Raji (cell line): ENCODE measurements around the gene MYLK2.

Experiments
- POLR2A ChIP-seq: IDR thresholded peaks from 2 replicates; pipeline ENCODE4 v1.6.1; 2011; ENCODE audit warnings: low read depth, low read length, control low read depth; ENCODE audit not compliant: insufficient read depth

The MYLK2 gene

DNA sequence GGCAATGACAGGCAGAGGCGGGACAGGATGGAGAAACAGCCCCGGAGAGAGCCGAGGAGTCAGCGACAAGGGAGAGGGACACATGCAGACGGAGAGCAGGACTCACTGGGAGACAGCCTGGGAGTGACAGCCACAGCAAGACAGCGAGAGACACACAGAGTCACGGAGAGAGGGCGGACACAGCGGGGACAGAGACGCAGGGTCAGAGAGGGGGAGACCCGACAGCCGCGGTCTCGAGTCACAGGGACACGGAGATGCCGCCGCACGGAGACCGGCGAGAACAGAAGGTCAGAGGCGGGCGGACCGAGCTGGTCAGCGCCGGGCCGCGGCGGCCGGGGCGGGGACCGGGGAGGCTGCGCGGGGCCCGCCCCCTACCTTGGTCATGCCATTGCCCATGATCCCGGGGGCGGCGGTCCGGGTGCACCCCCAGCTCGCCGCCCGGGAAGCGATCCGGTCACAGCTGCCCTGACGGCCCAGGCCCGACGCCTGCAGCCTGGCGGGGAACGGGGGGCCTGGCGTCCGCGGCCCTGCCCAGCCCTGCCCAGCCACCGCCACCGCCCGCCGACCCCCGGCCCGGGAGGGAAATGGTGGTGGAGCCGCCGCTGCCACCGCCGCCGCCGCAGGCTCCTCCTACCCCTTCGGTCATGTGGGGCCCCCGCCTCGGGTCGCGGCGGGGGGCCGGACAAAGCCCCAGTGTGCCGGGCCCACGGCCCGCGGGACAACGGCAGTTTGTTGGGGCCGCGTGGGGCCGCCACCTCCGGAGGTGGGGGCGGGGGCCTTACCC is 51.0 kb downstream of the MYLK2 start, which contains the start of the genes DUSP15 and TTLL9:
Gene DUSP15 (minus strand): TSS at position 586 of the 784 bp plus-strand sequence. CDS start 190 bp downstream, at position 396.
Gene TTLL9 (plus strand): TSS at position 693 of the 784 bp plus-strand sequence. CDS start 493 bp downstream, outside the sequence.
- TF ChIP-seq POLR2A = no peak

DNA sequence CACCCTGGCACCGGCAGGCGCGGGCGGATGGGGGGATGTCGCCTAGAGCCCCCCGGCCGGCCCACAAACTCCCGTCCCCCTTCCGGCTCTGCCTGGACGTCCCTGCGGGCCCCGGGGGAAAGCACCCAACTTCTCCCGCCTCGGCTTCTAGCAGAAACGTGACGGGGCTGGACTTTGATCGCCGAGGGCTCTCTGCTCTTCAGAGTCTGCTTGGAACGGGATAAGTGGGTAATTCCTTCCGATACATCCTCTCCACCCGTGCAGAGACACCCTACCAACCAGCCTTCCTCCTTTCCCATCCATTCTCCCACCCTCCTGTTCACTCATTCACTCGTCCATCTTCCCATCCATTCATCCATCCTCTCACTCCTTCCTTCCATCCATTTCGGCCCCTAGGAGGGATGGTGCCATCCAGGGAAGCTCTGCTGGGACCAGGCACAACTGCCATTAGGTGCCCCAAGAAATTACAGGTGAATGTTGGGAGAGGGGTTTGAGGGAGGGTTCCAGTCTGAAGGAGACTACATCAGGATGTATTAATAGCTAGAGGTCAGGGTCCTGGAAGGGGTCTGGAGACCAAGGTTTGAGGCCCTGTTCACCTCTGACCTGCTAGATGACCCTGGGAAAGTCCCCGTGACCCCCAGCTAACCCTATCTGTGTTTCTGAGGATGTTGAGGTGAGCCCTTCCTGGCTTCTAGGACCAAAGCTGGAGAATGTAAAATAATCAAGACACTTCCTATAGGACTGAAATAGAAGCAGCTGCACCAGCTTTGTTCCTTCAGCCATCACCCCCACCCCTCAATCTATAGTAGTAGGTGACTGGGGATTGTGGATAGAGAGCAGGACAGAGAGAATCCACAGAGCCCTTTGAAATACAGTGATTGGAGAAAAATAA is 51.8 kb downstream of the MYLK2 start:
- TF ChIP-seq POLR2A = no peak

DNA sequence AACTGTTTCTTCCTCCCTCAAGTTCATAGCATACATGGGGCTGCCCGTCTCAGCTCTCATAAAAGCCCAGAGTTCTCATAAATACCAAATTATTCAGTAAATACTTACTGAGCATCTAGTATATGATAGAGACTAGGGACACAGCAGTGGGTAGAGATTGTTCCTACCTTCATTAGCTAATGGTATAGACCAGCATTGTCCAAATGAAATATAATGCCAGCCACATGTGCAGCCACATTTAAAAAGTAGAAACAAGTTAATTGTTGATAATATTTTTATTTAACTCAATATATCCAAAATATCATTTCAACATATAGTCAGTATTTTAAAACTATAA is 52.4 kb downstream of the MYLK2 start:
- no peak for TF ChIP-seq POLR2A

DNA sequence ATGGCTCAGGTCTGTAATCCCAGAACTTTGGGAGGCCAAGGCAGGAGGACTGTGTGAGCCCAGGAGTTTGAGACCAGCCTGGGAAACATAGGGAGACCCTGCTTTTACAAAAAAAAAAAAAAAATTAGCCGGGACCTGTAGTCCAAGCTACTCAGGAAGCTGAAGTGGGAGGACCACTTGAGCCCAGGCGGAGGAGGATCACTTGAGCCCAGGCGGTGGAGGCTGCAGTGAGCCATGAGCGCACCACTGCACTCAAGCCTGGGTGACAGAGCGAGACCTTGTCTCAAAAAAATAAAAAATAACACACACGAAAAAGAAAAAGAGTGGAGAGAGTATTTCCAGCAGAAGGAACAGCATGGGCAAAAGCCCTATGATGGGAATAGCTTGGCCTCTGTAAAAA is 53.2 kb downstream of the MYLK2 start:
- TF ChIP-seq POLR2A = no peak

DNA sequence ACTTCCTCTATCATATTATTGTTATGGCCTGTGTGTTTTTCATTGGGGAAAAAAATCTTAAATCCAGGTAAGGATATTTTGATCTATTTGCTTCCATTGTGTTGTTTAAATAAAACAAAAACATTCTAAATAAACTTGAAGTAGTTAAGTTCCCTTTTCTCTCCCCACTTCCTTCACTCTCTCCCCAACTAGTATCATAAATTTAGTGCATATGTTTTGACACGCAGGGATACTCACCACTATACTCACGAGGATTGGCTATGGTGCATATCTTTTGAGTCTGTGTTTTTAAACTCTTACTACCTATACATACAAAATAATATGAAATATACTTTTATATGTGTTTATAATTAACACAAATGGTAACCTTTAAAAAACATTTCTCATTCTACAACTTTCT is 56.5 kb downstream of the MYLK2 start:
- TF ChIP-seq POLR2A = no peak

DNA sequence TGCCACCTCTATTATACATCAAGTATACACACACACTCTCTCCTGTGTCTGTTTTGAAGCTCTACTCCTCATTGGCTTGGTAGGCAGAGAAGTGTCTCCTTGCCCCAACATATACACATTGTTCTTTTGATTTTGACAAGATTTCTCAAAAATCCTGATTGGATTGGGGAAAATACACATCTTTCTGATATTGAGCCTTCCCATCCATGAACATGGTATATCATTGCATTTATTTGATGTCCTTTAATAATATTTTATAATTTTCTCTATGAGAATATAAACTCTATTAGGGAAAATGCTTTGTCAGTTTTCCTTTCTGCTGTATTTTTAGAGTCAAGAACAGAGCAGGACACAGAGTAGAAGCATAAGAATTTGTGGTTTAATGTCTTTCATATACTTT is 58.5 kb downstream of the MYLK2 start:
- TF ChIP-seq POLR2A = no peak

DNA sequence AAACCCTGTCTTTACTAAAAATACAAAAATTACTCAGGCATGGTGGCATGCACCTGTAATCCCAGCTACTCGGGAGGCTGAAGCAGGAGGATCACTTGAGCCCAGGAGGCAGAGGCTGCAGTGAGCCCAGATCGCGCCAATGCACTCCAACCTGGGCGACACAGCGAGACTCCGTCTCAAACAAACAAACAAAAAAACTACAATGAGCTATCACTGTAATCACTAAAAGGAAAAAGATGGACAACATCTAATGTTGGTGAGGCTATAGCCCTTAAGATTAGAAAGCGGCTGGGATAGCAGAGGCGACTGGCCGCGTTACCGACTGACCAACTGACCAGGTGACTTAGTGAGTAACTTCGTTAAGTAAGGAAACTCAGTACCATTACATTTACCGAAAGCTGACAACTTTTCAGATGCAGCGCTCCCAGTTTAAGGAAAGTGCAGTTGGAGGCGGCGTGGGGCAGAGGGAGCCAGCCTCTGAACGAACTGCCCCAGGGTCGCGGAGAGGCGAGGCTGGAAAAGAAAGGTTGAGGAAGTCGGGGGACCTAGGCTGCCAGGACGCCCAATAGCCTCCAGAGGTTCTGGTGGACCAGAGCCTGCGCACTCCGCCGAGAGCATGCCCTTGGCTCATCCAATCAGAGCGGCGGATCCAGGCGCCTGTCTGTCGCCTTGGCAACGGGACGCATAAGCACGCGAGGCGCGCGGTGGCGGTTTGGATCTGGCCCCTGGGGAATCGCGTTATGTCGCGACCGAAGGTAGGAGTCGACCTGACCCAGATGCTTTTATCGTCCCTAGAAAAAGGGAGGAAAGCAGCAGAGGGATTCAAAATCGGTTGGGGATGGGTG is 60.2 kb downstream of the MYLK2 start:
- TF ChIP-seq POLR2A = no peak

DNA sequence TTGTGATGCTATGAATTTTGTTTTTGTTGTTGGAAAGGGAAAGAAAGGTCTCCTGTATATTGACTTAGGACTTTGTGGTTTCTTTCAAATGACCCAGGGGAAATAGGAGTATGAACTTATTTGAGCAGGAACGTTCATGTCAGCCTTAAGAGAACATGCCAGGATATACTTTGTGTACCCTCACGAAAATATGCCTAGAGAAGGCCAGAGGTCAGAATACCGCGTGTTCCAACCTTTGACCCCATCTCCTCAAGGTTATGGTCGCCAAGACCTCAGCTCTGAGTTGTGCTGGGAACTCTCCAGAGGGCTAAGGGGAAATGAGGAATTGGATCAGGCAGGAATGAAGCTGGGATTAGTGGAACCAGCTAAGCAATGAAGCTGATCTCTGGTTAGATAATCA is 62.8 kb downstream of the MYLK2 start:
- TF ChIP-seq POLR2A = no peak

DNA sequence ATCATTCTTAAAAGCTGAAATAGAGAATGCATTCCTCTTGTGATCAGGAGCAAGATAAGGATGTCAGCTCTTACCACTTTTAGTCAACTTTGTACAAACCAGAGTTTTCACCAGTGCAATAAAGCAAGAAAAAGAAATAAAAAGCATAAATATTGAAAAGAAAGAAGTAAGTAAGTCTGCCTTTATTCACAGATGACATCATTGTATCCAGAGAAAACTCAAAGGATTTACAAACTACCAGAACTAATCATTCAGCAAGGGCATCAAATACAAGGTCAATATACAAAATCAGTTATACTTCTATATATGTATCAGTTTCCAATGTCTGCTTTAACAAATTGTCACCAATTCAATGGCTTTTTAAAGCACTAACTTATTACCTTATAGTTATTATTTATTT is 64.7 kb downstream of the MYLK2 start:
- no peak for TF ChIP-seq POLR2A
